CD4-positive, alpha-beta T cell treated with Interleukin-1 beta for 1 hour (primary cell): ENCODE data around the gene ANLN.
"Not testable (repeated sequence)": the region's sequence is repeated elsewhere in the genome, so short reads cannot be mapped to it uniquely, and the experiment has no call there.

Experiments
- DNase-seq, 2 donors: peaks; one replicate each; pipeline ENCODE4 v3.0.0-alpha.2; 2020 to 2022

ANLN gene

GRCh38 chr7:36381056-36381455 is 8.6 kb upstream of the ANLN start:
- no peak for DNase-seq

- not testable (repeated sequence) for DNase-seq
Observed at GRCh38 chr7:36383284-36383683, 6.4 kb upstream of the ANLN start.

GRCh38 chr7:36385646-36386045 is 4.0 kb upstream of the ANLN start:
- not testable (repeated sequence) for DNase-seq

- no peak for DNase-seq
Observed at GRCh38 chr7:36387435-36388231, 2.0 kb upstream of the ANLN start.

- no peak for DNase-seq
Observed at GRCh38 chr7:36388423-36388822, 1.2 kb upstream of the ANLN start.

- peak; percentile 29 to 36 for DNase-seq
Observed at GRCh38 chr7:36390199-36391090, 783 bp downstream of the ANLN start.

- peak in 1 of 2 donors; percentile 21 for DNase-seq
Observed at GRCh38 chr7:36391436-36392198, 2.0 kb downstream of the ANLN start.

GRCh38 chr7:36393826-36394225 is 4.2 kb downstream of the ANLN start:
- no peak for DNase-seq

GRCh38 chr7:36395171-36395894 is 5.7 kb downstream of the ANLN start:
- no peak for DNase-seq

GRCh38 chr7:36396150-36396549 is 6.5 kb downstream of the ANLN start:
- DNase-seq, result no peak

GRCh38 chr7:36400036-36400435 is 10.4 kb downstream of the ANLN start:
- DNase-seq, result no peak

- DNase-seq, result no peak
Observed at GRCh38 chr7:36400606-36401005, 10.9 kb downstream of the ANLN start.

- no peak for DNase-seq
Observed at GRCh38 chr7:36403452-36403851, 13.8 kb downstream of the ANLN start.

- DNase-seq, result no peak
Observed at GRCh38 chr7:36404639-36405408, 15.2 kb downstream of the ANLN start.

- DNase-seq, result no peak
Observed at GRCh38 chr7:36405409-36405803, 15.7 kb downstream of the ANLN start.

GRCh38 chr7:36406156-36406555 is 16.5 kb downstream of the ANLN start:
- no peak for DNase-seq

- DNase-seq, result no peak
Observed at GRCh38 chr7:36407636-36408550, 18.2 kb downstream of the ANLN start.

- DNase-seq, result no peak
Observed at GRCh38 chr7:36408589-36408988, 18.9 kb downstream of the ANLN start.

- DNase-seq, result no peak
Observed at GRCh38 chr7:36409180-36409579, 19.5 kb downstream of the ANLN start.

- DNase-seq, result no peak
Observed at GRCh38 chr7:36415144-36415543, 25.5 kb downstream of the ANLN start.

- no peak for DNase-seq
Observed at GRCh38 chr7:36416251-36416650, 26.6 kb downstream of the ANLN start.
